Smooth muscle cell (in vitro differentiated cells): ENCODE data around the gene ZMYM1. TPM values are rescaled to one million over a fixed set of nuclear protein-coding genes. Genes with fewer than 3 reads are reported as not detected.

ENCODE experiments used
- DNase-seq: peaks from one replicate; lab custom pipeline; 2025; ENCODE audit not compliant: unreplicated experiment; lab: John Stamatoyannopoulos, UW
- H2AFZ ChIP-seq: fragments of 200-600 bp; sonication (generic); 2 replicates; pipeline ENCODE4 v1.6.0; 2016; ENCODE audit warnings: antibody characterized with exemption, low read depth, mild to moderate bottlenecking
- H3F3A ChIP-seq: fragments of 200-600 bp; sonication (generic); 2 replicates; pipeline ENCODE4 v1.6.0; 2017; ENCODE audit warnings: antibody characterized with exemption, low read depth
- H3K27ac ChIP-seq: fragments of 200-600 bp; sonication (generic); 2 replicates; pipeline ENCODE4 v1.5.1; 2016; ENCODE audit warnings: low read depth, mild to moderate bottlenecking
- H3K27me3 ChIP-seq: fragments of 200-600 bp; sonication (generic); 2 replicates; pipeline ENCODE4 v1.6.1; 2016; ENCODE audit warnings: low read depth, mild to moderate bottlenecking
- H3K36me3 ChIP-seq: fragments of 200-600 bp; sonication (generic); 2 replicates; pipeline ENCODE4 v1.5.1; 2016; ENCODE audit warnings: low read depth
- H3K4me1 ChIP-seq: fragments of 200-600 bp; sonication (generic); 2 replicates; pipeline ENCODE4 v1.5.1; 2016; ENCODE audit warnings: low read depth
- H3K4me2 ChIP-seq: fragments of 200-600 bp; sonication (generic); 2 replicates; pipeline ENCODE4 v1.6.0; 2016; ENCODE audit warnings: mild to moderate bottlenecking
- H3K4me3 ChIP-seq: fragments of 200-600 bp; sonication (generic); 2 replicates; pipeline ENCODE4 v1.5.1; 2016; ENCODE audit warnings: mild to moderate bottlenecking
- H3K79me2 ChIP-seq: fragments of 200-600 bp; sonication (generic); 2 replicates; pipeline ENCODE4 v1.6.0; 2016; ENCODE audit warnings: low read depth, mild to moderate bottlenecking
- H3K9ac ChIP-seq: fragments of 200-600 bp; sonication (generic); 2 replicates; pipeline ENCODE4 v1.6.0; 2016; ENCODE audit warnings: low read depth
- H3K9me3 ChIP-seq: fragments of 200-600 bp; sonication (generic); replicated peaks from 2 replicates; pipeline ENCODE4 v1.5.1; 2016; ENCODE audit warnings: low read depth
- H4K20me1 ChIP-seq: fragments of 200-600 bp; sonication (generic); 2 replicates; pipeline ENCODE4 v1.6.0; 2016; ENCODE audit warnings: low read depth
- CTCF ChIP-seq: fragments of 200-600 bp; sonication (generic); IDR thresholded peaks from 2 replicates; pipeline ENCODE4 v1.5.1; 2017; ENCODE audit warnings: borderline replicate concordance, mild to moderate bottlenecking, antibody characterized with exemption; ENCODE audit not compliant: insufficient read depth, poor library complexity, severe bottlenecking
- WGBS: methylation state at CpG from one replicate; pipeline ENCODE4 v1.1.7; 2016; ENCODE audit warnings: low lambda C conversion rate; 5-methylcytosine and 5-hydroxymethylcytosine counted together
- polyA plus RNA-seq: library from polyadenylated mRNA; unstranded; fragments of >200 nt; fragmentation: Nextera tagmentation; extraction: Ambion mirVana; gene quantifications from 2 replicates; pipeline ENCODE4 v1.2.1, GENCODE V29; 2016
- total RNA-seq: library from RNA; depleted of rRNA; stranded (reverse); fragments of >200 nt; gene quantifications from 2 replicates; pipeline ENCODE4 v1.2.3, GENCODE V29; 2014

ZMYM1 gene
- total and polyA plus RNA-seq, 2 experiments from 2014 or later: 4.2 to 18.6 TPM

- H3K79me2 ChIP-seq: no peaks in the 10 kb centered on the region
- H3K4me3 ChIP-seq: no peak overlapping the region
- no peak overlapping the region for H3K9ac ChIP-seq
- WGBS: 96% methylated on average over 5 of the region's 5 CpGs
- no peaks in the 10 kb centered on the region for H3K4me1 ChIP-seq
- no peak for DNase-seq
- no peak overlapping the region for H2AFZ ChIP-seq
- H3K4me2 ChIP-seq: no peak overlapping the region
- no peak for TF ChIP-seq CTCF
- no peaks in the 10 kb centered on the region for H3K27me3 ChIP-seq
- no peaks in the 10 kb centered on the region for H3K9me3 ChIP-seq
- no peaks in the 10 kb centered on the region for H3F3A ChIP-seq
- no peaks in the 10 kb centered on the region for H3K36me3 ChIP-seq
- no peaks in the 10 kb centered on the region for H4K20me1 ChIP-seq
- H3K27ac ChIP-seq: no peak overlapping the region
Measured at GRCh38 chr1:35151220-35151619, 72.0 kb downstream of the ZMYM1 start.

GRCh38 chr1:35164893-35165292 lies 85.7 kb downstream of the ZMYM1 start:
- Histone ChIP-seq H3K4me1 (no peaks in the 10 kb centered on the region), H3K9ac (no peak overlapping the region), H3K27ac (no peak overlapping the region), H4K20me1 (no peaks in the 10 kb centered on the region), H3F3A (no peaks in the 10 kb centered on the region), H3K9me3 (peaks cover 3% of the 10 kb centered on the region), H3K79me2 (no peaks in the 10 kb centered on the region), H3K4me2 (no peak overlapping the region), H2AFZ (no peak overlapping the region), H3K4me3 (no peak overlapping the region), H3K27me3 (no peaks in the 10 kb centered on the region), H3K36me3 (no peaks in the 10 kb centered on the region)
- 92% methylated on average over 3 of the region's 3 CpGs for WGBS
- no peak for DNase-seq
- no peak for TF ChIP-seq CTCF

Other genes with a start within 250 kb of the ZMYM1 start
- 16.5 and 17.6 TPM in 2 replicates for gene SMIM12, start 219.6 kb upstream of the ZMYM1 start, total RNA-seq
- 44.8 and 48.6 TPM in 2 replicates for gene SMIM12, start 219.6 kb upstream of the ZMYM1 start, polyA plus RNA-seq
- not detected in 2 replicates for gene DLGAP3, start 149.7 kb upstream of the ZMYM1 start, total RNA-seq
- gene DLGAP3, start 149.7 kb upstream of the ZMYM1 start, polyA plus RNA-seq: not detected in 2 replicates
- gene TMEM35B, start 94.0 kb upstream of the ZMYM1 start, total RNA-seq: 61.2 and 62.0 TPM in 2 replicates
- gene TMEM35B, start 94.0 kb upstream of the ZMYM1 start, polyA plus RNA-seq: 75.1 and 75.7 TPM in 2 replicates
- 19.0 and 19.6 TPM in 2 replicates for gene ZMYM6, start 47.4 kb upstream of the ZMYM1 start, total RNA-seq
- gene ZMYM6, start 47.4 kb upstream of the ZMYM1 start, polyA plus RNA-seq: 5.6 and 8.9 TPM in 2 replicates
- gene SFPQ, start 113.8 kb downstream of the ZMYM1 start, total RNA-seq: 119 and 145 TPM in 2 replicates
- gene SFPQ, start 113.8 kb downstream of the ZMYM1 start, polyA plus RNA-seq: 73.0 and 111 TPM in 2 replicates
- 27.2 and 28.1 TPM in 2 replicates for gene ZMYM4, start 189.3 kb downstream of the ZMYM1 start, total RNA-seq
- 15.7 and 18.7 TPM in 2 replicates for gene ZMYM4, start 189.3 kb downstream of the ZMYM1 start, polyA plus RNA-seq